ENCODE data around the gene DDX53. TPM values are rescaled to one million over a fixed set of nuclear protein-coding genes. Genes with fewer than 3 reads are reported as not detected.

DDX53 gene
- total RNA-seq, 2 donors from 2014 or later = not detected

GRCh38 chrX:23046443-23046842, 46.7 kb downstream of the DDX53 start:
- Histone ChIP-seq H3K27ac (no peak overlapping the region), H3K4me1 (ENCODE audit: control insufficient read depth in 1 of 2, low read depth in 2 of 2) (no peaks in the 10 kb centered on the region), H3K9me3 (no peaks in the 10 kb centered on the region), H3K27me3 (replicated peaks; ENCODE audit: insufficient read depth) (no peaks in the 10 kb centered on the region), H3K36me3 (no peaks in the 10 kb centered on the region), H3K4me3 (no peak overlapping the region)
- no peak for TF ChIP-seq CTCF (IDR thresholded peaks at IDR 0.05)
- no peak for DNase-seq (ENCODE audit: low spot score)
- ATAC-seq (ENCODE audit: insufficient number of reproducible peaks, low FRiP score, low read depth) = no peak

GRCh38 chrX:23048806-23049573, 49.2 kb downstream of the DDX53 start:
- Histone ChIP-seq H3K9me3 (no peaks in the 10 kb centered on the region), H3K27ac (no peak overlapping the region), H3K4me3 (no peak overlapping the region), H3K36me3 (no peaks in the 10 kb centered on the region), H3K27me3 (replicated peaks; ENCODE audit: insufficient read depth) (no peaks in the 10 kb centered on the region), H3K4me1 (ENCODE audit: control insufficient read depth in 1 of 2, low read depth in 2 of 2) (no peaks in the 10 kb centered on the region)
- no peak for DNase-seq (ENCODE audit: low spot score)
- no peak for ATAC-seq (ENCODE audit: insufficient number of reproducible peaks, low FRiP score, low read depth)
- TF ChIP-seq CTCF (IDR thresholded peaks at IDR 0.05) = no peak

- no peak for DNase-seq (ENCODE audit: low spot score)
- no peak for ATAC-seq (ENCODE audit: insufficient number of reproducible peaks, low FRiP score, low read depth)
- no peaks in the 10 kb centered on the region for H3K9me3 ChIP-seq
- H3K4me1 ChIP-seq (ENCODE audit: control insufficient read depth in 1 of 2, low read depth in 2 of 2) = no peaks in the 10 kb centered on the region
- TF ChIP-seq CTCF (IDR thresholded peaks at IDR 0.05) = no peak
- no peaks in the 10 kb centered on the region for H3K27me3 ChIP-seq (replicated peaks; ENCODE audit: insufficient read depth)
- no peak overlapping the region for H3K27ac ChIP-seq
- H3K4me3 ChIP-seq = no peak overlapping the region
- no peaks in the 10 kb centered on the region for H3K36me3 ChIP-seq
Measured at GRCh38 chrX:23052324-23052723, 52.6 kb downstream of the DDX53 start.

All from thoracic aorta (tissue), 2 donors.